ENCODE measurements around the gene CYB561A3.

Gene CYB561A3

GRCh38 chr11:61368646-61369045, 7.0 kb upstream of the CYB561A3 start:
- no peak for DNase-seq

DNA sequence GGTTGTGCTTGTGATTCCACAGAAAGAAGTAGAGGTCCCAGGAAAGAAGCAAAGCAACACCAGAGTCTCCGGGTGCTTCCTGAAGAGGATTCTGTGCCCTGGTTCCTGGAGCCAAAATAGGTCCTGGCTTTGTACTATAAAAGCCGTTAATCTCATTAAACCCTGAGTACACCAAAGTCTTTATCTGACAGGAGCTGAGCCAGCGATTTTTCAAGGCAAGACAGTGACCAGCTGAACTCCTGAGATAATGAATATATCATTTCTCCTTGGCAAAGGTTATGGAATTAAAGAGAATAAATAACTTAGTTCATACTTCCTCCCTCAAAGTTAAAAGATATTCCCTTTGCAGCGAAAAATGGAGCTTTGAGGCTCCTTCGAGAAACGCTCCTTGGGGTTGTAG, 5.7 kb upstream of the CYB561A3 start:
- no peak for DNase-seq

DNA sequence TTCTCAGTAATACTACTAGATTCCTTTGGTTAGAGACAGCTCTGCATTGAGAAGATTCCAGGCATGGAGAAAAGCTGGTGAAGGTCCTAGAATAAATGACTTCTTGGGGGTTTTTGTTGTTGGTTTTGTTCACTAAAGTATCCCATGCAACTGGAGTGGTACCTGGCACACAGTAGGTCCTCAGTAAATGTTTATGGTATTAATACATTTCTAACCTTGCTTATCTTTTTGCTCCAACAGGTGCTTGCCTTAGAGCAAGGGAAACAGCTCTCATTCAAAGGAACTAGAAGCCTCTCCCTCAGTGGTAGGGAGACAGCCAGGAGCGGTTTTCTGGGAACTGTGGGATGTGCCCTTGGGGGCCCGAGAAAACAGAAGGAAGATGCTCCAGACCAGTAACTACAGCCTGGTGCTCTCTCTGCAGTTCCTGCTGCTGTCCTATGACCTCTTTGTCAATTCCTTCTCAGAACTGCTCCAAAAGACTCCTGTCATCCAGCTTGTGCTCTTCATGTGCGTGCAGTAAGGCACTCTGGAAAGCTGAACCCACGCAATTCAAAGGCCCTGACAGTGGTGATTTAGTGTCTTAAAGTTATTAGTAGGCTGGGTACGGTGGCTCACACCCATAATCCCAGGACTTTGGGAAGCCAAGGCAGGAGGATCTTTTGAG, 2.5 kb upstream of the CYB561A3 start:
- DNase-seq = no peak

- DNase-seq = peak; percentile 36
These were observed 827 bp upstream of the CYB561A3 start for GRCh38 chr11:61362542-61362875.

GRCh38 chr11:61361237-61361740, 393 bp downstream of the CYB561A3 start:
- DNase-seq = no peak

GRCh38 chr11:61359516-61359915, 2.2 kb downstream of the CYB561A3 start:
- DNase-seq = no peak

- no peak for DNase-seq
These were observed 3.1 kb downstream of the CYB561A3 start for GRCh38 chr11:61358566-61358965.

GRCh38 chr11:61357894-61358239, 3.8 kb downstream of the CYB561A3 start:
- DNase-seq = no peak

- no peak for DNase-seq
These were observed 4.3 kb downstream of the CYB561A3 start for GRCh38 chr11:61357233-61357893.

DNA sequence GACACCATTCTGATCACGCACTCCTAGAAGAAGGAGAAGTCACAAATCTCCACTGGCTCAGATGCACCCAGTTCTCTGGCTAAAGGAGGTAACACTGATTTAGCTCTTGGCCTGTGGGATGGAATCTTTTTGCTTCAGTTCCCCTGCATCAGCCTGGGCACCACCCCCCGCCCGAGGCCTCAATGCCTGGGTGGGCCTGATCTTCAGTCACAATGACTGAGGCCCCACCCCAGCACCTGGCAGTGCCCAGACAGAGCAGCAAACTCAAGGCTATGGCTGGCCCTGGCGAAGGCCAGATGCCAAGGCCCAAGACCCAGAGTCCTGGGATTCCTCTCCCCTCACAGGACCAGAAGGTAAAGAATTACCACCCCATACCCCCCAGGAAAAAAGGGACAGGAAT, 5.0 kb downstream of the CYB561A3 start:
- DNase-seq = no peak

DNA sequence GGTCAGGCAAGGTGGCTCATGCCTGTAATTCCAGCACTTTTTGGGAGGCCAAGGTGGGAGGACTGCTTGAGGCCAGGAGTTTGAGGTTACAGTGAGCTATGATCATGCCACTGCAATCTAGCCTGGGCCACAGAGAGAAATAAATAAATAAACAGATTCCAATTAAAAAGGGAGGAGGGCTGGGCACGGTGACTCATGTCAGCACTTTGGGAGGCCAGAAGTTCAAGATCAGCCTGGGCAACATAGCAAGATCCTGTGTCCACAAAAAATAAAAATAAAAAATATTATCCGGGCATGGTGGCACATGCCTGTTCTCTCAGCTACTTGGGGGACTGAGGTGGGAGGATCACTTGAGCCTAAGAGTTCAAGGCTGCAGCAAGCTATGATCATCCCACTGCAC, 7.5 kb downstream of the CYB561A3 start:
- no peak for DNase-seq

GRCh38 chr11:61353131-61354067, 8.3 kb downstream of the CYB561A3 start:
- no peak for DNase-seq

DNA sequence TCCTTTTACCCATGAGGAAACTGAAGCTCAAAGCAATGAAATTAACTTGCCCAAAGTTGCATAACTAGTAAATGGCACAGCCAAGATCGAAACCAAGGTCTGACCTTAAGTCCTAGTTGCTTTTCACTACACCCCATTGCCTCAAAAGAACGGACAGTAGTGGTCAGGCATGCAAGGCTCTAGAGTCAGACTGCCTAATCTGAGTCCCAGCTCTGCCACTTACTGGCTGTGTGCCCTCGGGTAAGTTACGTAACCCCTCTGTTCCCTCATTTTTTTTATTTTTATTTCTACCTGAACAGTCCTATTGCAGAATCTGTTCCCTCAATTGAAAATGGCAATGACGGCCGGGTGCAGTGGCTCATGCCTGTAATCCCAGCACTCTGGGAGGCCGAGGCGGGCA, 9.6 kb downstream of the CYB561A3 start:
- DNase-seq = no peak

GRCh38 chr11:61350803-61351202, 10.9 kb downstream of the CYB561A3 start:
- no peak for DNase-seq

- DNase-seq = no peak
These were observed 11.3 kb downstream of the CYB561A3 start for GRCh38 chr11:61350336-61350735.

- no peak for DNase-seq
These were observed 11.8 kb downstream of the CYB561A3 start for GRCh38 chr11:61349916-61350315.

DNA sequence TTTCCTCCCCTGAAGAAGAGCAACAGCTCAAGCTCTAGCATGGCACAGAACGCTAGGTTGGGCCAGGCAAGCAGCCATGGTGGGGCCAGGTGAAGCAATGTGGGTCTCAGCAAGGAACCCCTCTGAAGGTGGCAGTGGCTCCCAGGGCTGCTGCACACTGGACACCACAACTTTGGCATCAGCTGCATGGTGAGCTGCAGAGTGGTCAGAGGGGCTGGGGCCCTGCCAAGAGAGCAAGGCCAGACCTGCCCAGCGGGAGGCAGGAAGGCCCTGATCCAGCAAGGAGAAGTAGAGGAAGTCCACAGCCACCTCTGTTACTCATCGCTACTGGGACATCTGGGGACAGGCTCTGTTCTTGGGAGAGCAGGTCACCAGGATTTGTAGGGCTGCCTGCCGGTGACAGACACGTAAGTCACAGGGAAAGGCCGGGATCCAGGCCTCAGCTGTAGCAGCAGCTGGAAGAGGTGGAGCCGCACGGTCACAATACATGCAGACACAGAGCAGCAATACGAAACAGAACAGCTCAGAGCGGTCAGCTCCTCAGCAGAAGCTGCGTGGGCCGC, 12.4 kb downstream of the CYB561A3 start:
- DNase-seq = no peak

DNA sequence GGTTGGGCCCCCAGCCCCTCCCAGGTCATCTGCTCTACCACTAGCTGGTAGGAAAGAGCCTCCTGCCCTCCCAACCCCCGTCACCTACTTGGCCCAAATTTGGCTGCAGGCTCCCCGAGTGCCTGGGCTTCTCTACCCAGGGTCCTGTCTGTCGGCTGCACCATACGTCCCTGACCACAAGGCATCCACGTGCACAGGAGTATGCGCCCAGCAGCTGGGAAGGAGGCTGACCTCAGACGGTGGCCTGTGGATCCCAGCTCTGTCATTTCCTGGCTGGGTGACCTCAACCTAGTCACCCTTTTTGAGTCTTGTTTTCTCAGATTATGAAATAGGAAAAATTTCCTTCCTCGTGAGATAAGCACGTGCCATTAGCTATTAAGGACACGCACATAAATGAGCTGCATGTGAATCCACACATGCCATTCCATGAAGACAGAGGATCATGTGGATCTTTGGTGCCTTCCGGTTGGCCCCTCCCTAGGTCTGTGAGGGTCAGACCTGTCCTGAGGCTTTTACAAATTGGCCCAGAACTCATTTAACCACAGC, 13.7 kb downstream of the CYB561A3 start:
- no peak for DNase-seq

DNA sequence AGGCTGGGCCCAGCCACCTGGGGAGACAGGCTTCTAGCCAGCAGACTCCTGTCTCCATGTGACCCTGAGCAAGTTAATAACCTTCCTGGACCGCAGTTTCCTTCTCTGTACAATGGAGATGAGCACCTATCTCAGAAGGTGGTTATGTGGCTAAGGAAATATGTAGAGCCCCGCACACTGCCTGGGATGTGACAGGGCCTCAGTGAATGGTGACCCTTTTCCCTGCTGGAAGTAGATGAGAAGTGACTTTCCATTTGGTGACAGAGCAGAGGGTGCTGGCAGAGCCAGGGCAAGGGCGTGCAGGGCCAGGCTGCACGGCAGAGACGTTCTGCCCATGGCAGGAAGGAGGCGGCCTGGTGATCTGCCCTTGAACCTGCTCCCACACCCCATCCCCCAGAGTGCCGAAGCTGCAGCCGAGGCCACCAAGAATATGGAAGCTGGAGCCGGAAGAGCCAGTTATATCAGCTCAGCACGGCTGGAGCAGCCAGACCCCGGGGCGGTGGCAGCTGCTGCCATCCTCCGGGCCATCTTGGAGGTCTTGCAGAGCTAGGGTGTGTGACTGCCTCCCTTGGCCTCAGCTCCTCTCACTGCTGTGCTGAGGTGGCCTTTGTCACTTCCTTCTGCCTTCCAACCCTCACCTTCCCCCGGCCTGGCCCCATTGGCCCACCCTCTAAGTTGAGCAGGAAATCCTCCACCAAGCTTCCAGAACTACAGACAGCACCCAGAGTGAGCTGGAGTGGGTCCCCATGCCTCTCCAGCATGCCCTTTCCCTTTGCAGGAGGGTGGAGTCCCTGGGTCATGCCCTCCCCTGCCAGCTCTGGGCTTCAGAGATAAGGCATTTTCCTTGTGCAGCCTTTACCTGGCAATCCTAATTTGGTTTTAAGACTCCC, 15.5 kb downstream of the CYB561A3 start:
- peak; percentile 42 for DNase-seq

DNA sequence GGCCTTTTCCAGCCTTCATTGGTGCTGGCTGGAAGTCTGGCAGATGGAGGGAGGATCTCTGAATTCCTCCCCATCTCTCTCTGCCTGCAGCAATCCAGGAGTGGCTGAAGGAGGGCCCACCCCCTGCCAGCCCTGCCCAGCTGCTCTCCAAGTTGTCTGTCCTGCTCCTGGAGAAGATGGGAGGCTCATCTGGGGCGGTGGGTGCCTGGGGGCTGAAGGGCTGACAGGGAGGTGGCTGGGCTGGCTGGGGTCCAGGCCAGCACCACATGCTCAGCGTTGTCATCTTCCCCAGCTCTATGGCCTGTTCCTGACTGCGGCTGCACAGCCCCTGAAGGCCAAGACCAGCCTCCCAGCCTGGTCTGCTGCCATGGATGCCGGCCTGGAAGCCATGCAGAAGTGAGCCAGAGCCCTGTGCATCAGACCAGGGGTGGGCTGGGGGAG, 16.5 kb downstream of the CYB561A3 start:
- no peak for DNase-seq

- DNase-seq = no peak
These were observed 17.6 kb downstream of the CYB561A3 start for GRCh38 chr11:61343792-61344745.

Data from GDM1 (cell line).